Left renal pelvis (tissue), 4 donors: ENCODE measurements around the gene PYGO2. TPM values are rescaled to one million over a fixed set of nuclear protein-coding genes. Genes with fewer than 3 reads are reported as not detected.

Source experiments
- DNase-seq, 4 donors: peaks; one replicate each; pipeline ENCODE4 v3.0.0-alpha.2; 2013; ENCODE audit warnings: low read depth in 4 of 4, low spot score in 3 of 4
- polyA plus RNA-seq, 4 donors: library from polyadenylated mRNA; unstranded; fragments of 120-200 nt; gene quantifications; one replicate each; pipeline ENCODE4 v1.2.1, GENCODE V29; 2013; ENCODE audit not compliant: insufficient read length in 4 of 4

Gene PYGO2, protein sequence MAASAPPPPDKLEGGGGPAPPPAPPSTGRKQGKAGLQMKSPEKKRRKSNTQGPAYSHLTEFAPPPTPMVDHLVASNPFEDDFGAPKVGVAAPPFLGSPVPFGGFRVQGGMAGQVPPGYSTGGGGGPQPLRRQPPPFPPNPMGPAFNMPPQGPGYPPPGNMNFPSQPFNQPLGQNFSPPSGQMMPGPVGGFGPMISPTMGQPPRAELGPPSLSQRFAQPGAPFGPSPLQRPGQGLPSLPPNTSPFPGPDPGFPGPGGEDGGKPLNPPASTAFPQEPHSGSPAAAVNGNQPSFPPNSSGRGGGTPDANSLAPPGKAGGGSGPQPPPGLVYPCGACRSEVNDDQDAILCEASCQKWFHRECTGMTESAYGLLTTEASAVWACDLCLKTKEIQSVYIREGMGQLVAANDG
- polyA plus RNA-seq = 10 to 100 TPM; 36.8 to 49.7 (median 44.9) TPM

DNA sequence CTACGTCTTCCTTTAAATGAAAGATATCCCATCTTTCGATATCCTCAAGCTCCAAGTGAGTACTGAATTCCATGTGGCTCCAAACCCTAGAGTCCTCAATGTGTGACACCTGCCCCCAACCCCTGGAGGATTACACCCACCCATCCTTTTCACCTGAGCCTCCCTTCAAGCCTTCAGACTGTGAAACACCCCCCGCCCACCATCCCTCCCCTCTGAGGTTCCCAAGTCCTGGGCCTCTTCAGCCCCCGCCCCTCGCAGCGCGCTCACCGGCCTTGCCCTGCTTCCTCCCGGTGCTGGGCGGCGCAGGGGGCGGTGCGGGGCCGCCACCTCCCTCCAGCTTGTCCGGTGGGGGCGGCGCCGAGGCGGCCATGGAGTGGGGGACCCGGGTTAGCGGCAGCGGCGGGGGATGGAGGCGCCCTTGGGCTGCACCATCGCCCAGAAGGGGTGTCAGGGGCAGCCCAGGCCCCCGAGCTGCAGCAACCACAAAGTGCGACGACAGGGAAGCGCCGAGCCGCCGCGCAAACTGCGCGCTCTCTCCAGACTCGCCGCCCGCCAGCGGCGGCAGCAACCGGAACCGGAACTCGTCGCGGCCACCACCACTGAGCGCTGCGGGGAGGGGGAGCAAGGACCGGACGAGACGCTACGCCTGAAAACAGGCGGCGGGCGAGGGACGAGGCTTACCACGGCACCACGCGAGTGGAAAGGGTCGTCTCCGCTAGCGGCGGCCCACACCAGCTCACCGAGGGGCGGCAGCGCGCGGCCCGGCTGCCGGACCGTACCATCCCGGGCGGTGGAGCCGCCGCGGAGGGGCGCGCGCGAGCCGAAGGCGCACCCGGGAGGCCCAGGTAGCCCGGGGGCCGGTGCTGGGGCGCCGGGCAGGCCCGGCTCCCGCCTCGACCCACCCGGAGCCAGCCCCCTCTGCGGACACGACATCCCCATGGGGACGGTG lies at the start of gene PYGO2:
Gene PYGO2, minus strand, starts transcription at position 576 of the 949 bp plus-strand sequence. Its CDS starts 206 bp downstream, at position 370.
- DNase-seq = no peak

DNA sequence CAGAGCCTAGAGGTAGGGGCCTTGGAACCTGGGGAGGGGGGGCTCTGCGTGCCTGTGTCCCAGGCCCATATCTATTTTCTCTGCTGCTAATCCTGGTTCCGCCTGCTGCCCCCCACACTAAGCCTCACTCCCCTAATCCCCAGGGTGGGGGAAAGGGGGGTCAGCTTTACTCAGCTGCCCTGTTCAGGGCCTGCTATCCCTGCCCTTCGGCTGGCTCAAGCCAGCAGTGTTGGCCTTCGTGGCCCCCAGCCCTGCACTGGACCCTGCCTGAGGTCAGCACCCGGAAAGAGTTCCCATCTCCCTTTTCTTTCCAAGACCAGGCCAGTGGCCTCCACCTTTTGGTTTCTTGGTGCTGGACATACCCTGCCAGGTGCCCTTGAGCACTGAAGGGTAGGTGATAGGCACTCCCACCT lies 49.4 kb upstream of the PYGO2 start:
- DNase-seq = no peak

DNA sequence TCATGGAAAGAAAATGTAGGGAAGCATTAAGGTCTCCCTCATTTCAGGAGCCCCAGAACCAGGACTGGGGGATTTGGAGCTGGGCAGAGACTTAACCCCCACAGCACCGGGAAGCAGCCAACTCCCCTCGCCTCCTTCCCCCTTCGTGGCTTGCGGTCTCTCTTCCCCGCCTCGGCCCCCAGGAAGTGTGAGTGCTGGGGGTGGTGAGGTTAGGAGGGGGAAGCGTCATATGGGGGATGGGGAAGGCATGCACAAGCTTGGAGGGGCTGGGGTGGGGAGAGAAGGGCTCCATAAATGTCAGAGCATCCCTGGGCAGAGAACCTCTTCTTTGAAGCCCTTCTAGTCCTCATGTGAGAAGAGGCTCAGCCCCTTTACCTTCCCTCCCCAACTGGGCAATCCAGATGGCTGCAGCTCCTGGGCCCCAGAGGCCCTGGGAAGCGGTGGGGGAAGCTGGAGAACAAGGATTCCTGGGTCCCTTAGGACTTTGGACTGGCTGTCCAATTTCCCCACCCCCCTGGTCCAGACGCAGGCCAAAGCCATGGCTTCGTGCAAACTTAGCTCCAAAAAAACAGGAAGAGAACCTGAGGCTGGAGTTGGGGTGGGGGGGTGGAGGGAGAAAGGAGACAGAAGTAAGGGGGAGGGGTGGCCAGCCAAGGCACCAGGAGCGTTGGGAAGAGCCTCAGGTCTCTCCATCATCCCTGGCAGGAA lies 48.8 kb upstream of the PYGO2 start:
- no peak for DNase-seq

DNA sequence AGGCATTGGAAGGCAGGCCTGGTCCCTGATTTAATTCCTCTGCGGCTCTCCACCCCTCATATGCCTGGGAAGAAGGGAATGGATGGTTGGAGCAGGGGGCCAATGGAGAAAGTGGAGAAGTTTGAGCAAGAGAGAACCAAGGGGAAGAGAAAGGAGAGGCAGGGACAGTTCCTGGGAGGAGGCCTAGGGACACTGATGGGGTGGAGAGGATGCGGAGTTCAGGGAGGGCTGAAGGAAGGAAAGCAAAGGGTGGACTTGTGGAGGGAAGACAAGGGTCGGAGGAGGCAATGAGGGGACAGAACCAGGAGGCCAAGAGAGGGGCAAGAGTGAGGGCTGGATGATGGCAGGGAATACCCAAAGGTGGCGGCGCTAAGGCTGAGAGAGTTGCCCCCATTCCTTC lies 48.2 kb upstream of the PYGO2 start:
- no peak for DNase-seq

DNA sequence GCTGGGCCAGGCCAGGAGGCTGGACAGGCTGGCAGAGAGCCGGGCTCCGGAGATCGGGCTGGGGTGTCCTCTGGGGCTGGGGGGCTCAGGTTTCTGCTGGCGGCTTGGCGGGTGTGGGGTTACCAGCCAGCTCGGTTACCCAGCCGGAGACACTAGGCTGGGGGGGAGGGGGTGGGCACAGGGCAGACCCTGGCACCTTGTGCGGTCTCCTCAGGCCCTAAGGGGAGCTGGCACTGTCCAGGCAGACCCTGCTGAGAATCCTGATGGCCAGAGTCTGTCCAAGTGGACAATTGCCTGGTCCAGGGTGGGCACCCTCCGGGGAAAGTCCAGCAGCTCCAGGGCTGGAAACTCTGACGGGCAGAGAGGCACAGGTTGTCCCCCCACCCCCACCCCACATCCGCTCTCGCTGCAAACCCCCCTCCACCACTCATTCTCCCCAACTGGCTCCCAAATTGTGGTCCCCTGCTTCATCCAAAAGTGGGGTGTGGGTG lies 47.7 kb upstream of the PYGO2 start:
- no peak for DNase-seq

DNA sequence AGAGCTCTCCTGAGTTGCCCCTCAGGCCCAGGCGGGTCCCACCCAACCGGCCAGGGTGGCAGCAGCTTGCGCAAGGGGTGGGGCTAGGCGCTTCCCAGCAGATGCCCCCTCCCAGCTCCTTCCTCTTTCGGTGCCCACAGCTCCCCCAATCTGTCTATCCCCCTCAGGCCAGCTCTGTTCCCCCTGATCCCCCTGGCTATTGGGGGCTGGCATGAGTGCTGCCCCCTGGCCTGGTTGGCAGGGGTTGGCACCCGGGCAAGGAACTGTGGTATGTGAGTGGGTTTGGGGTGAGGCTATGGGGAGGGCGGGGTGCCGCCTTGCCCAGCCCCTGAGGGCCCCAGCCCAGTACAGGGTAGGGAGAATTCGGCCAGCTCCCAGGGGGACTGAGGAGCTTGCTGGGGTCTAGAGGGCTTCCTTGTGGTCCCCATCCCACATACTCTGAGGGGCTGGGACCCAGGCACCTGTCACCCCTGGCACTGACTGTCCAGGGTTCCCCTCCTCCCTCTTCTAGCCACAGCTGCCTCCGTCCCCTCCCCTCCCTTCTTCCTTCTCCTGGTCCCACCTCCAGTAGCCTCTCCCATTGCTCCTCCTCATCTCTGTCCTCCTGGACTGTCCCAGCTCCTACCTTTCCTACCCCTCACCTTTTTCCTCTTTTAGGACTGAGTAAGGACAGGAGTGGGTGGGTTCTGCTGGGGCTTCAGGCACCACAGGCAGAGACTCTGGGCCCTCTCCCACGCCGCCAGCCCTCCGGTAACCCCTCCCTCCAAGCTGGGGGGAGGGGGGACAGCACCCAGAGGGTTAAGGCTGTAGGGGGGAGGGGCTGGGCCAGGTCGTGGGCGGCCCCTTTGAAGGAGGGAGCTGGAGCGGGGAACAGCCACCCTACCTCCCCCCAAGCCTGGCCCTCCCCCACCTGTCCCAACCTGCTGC lies 46.7 kb upstream of the PYGO2 start:
- no peak for DNase-seq

DNA sequence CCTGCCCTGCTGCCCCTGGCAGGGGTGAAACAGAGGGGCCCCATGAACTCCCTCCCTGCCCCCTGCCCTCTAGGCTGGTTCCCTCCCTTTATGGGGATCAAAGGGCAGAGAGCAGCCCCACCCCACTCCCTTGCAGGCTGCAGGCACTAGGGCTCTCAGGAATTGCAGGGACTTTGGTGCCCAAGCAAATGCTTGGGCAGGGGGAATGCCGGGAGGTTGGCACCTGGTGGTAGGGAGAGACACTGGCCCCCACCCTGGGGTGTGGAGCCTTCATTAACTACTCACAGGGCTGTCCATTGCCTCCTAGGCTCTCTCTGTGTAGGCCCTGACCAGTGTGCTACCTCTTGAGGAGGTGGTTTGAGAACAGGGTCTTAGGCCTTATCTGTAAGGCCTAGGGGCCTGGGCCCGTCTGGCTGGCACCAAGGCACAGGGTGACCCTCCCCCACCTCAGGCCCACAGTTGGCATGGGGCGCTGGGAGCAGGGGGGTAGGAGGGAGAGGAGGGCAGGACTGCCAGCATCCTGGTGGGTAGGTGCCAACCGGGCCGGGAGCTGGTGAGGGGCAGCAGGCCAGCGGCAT lies 45.8 kb upstream of the PYGO2 start:
- no peak for DNase-seq

DNA sequence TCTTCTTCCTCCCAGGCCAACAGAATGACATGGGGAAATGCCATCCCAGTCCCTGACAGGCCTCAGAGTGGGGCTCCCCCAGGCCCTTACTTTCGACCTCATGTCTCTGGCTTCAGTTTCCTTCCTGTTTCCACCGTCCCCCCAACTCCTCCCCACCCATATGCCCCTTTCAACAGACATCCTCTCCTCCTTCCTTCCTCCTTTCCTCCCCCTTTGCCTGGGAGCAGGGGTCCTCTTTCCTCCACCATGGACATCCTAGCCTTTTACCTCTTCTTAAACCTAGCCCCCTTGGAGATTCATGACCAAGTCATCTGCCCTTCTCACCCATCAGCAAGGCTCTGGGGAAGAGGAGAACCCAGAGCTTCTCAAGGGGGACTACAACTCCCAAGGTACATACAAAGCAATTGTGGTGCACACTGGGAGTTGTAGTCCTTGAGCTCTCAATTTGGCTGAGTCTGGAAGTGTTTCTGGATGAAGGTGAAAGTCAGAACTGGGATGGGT lies 45.1 kb upstream of the PYGO2 start:
- DNase-seq = no peak

DNA sequence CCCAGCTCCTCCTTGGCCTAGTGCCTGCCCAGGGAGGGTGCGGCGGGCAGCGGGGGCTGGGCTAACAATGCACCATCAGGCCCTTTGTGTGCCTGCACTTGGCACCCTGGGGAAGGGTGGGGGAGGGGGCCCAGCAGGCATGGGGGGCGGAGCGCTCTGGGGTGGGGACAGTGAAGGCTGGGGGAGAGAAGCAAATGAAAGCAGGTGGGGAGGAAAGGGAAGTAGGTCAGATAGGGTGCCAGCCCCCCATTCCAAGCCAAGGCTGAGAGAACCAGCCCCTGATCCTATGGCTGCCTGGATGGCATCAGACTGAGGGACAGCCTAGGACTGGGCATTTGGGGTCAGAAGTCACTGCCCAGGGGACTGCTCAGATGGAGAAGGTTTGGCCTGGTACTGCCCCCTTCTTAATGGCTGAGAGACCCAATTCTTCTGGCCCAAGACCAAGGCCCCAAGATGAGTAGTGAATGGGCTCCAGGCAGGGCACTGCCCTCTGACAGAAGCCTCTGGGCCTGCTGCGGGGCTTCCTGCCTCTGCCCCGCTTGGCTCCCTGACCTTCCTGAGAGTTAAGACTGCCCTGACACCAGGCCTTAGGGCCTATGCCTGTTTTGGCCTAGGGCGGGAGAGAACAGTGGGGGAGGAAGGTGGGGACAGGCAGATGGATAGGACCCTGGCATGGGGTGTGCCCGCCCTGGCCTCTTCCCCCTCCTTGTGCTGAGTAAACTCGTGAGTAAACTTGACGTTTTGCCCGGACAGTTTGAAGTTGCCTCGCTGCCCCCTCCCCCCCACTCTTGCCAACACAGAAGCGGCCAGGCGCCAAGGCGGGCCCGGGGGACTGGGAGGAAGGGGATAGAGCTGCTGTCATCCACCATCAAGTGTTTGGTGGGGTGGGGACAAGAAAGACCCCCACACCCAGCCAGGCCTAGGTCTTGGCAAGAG lies 43.8 kb upstream of the PYGO2 start:
- no peak for DNase-seq

DNA sequence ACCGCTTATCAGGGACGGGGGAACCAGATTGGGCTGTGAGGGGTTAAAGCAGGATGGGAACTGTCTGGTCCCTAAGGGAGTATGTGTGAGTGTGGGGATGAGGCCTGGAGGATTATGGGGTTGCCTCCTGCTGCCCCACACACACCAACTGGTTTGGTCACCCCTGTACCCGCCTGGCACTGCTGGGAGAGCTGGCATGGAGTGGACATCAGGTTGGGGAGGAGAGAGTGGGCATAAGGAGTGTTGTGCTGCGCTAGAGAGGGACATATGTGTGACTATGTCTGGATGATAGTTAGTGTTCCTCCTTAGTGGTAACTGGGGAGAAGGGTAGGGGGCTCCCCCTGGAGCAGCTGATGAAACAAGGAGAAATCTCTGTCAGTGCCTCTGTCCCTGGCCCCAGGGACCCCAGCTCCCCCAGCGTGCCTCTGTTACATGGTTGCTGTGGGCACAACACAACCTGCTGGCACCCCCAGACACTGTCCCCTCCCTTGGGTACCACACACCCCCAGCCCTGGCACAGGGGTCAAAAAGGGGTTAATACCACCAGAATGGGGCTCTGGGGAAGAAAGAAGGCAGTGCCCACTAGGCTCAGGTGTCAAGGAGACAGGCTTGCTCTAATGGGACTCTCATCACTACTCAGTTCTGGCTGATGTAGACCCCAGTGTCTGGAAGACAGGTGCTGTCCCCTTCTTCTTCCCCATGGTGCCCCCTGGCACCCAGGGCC lies 42.9 kb upstream of the PYGO2 start:
- DNase-seq = no peak

DNA sequence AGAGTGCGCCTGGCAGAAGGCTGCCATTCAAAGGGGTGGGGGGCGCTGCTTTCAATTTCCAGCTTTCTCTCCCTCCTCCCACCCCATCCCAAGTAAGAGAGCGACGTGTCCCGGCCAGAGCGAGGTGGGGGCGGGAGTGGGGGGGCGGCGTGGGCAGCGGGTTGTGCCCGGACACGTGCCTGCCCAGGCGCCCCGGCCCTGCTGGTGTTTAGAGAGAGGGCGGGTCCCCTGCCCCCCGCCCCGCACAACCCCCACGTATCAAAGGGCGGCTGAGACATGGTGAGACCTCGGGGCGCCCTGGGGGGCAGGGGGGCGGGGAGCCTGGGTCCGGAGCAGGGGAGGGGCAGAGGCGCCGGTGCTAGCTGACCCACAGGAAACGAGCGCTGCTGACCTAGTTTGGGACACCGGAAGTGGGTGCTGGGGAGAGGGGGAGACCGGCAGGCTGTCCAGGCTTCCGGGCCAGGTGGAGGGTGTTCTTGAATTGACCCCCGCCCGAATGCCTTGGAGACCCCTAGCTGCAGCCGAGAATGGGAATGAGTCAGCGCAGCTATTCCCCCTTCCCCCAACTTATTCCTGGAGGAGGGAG lies 42.3 kb upstream of the PYGO2 start:
- no peak for DNase-seq

DNA sequence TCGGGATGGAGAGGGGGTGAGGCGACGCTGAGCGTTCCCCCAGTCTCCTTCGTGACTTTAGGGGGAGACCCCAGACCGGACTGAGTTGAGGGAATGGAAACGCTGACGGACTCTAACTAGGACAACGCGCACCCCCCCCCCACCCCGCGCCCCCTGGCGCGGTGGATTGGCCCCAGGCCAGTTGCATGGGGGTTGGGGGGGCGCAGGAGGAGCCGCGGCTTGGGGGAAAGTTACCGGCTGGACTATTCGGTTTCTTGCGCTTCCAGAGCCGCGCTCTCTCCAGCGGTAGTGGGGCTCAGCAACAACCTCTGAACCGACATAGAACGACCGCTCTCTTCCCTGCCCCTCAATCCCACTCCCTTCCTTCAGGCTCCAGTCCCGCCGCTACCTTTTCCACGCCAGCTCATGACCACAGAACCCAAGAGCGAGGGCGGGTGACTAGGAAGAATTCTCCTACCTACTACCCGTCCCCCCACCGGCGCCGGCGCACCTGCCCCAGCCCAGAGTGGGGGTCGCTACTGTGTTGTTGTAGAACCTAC lies 41.7 kb upstream of the PYGO2 start:
- no peak for DNase-seq

DNA sequence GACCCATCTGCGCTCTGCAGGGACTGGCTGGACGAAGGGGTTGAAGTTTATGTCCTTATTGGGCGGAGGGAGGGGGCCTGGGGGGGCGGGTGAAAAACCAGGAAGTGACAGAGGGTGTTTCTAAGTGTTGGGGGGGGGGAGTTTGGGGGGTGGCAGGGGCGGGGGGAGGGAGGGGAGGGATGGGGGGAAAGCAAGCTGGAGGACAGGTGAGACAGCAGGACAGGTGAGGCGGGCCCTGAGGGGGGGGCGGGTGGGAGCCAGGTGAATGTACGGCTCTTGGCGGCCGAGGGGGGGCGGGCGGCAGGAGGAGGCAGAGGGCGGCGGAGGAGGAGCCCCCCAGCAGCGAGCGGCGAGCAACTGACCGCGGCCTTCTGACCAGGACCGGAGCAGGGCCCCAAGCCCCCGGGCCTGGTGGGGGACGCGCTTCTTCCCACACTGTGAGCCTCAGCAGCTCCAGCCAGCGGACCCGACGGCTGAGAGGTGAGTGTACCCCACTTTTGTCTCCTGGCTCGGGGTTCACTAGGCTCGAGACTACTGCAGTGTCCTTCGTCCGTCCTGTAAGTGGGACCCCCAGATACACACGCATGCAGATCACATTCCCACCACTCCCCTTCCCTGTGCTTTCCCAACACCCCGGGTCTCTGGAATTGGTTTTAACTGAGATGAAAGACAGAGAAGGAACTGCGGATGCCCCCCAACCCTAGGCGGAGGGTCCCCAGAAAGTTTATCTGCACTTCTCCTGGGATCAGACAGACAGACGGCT lies 41.1 kb upstream of the PYGO2 start, which contains the start of gene ZBTB7B:
Gene ZBTB7B, plus strand, starts transcription at position 339 of the 763 bp plus-strand sequence. CDS start 11,859 bp downstream, outside the sequence.
- no peak for DNase-seq

DNA sequence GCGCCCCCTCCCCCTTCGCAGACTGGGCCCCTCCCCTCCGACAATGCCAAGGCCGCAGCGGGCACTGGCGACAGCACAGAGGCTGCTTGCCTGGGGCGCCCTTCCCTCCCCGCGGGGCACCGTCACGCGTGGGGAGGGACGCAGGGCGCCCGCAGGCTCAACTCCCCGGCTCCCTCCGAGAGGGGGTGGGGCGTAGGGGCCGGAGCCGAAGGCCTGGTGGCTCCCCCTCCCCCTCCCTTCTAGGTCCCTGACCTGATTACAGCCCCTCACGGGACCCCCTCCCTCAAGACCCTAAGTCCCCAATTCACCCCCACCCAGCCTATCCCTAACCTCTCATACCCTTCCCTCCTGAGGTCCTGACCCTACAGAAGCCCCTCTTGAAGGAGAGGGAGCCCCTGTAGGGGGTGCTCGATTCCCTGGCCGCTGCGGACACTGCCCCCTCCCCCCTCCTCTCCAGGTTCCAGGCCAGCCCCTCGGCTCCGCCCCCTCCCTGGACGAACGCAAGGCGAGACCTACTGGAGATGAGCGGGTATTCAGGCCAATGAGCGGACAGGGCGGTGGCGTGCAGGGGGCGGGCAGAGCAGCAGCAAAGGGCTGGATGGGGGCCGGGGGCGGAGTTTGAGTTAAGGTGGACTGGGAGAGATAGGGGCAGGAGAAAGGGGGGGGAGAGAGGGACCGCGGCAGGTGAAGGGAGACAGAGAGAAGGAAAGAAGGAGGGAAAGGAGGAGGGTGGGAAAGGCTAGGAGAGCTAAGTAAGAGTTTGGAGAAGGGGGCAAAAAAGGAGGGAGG lies 40.3 kb upstream of the PYGO2 start:
- peak; percentile 94 to 98 (median 98) for DNase-seq

DNA sequence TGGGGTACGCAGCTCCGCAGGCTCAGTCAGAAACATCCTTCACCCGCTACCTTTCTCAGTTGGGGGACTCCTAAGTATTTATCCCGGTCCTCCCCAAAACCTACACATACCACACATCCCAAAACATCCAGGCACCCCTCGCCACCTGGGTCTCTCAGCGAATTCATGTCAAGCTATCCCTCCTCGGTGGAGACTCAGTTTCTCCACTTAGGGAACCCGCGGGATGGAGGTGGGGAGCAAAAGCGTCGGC lies 39.8 kb upstream of the PYGO2 start:
- DNase-seq = no peak
